GM23338 (cell line): ENCODE measurements around the gene TAS2R43. TPM values are rescaled to one million over a fixed set of nuclear protein-coding genes. Genes with fewer than 3 reads are reported as not detected.

ENCODE experiments used
- ATAC-seq: fragments of 200-7000 bp; cut with Tn5 transposase; 3 replicates; pipeline ENCODE4 v1.9.1; 2020
- DNase-seq: peaks from one replicate; pipeline ENCODE4 v3.0.0-alpha.2; 2015; ENCODE audit warnings: low spot score
- H2AFZ ChIP-seq: fragments of 200-600 bp; sonication (generic); 2 replicates; pipeline ENCODE4 v1.8.0; 2016; ENCODE audit warnings: antibody characterized with exemption, mild to moderate bottlenecking, moderate library complexity
- H3F3A ChIP-seq: fragments of 200-600 bp; sonication (generic); replicated peaks from 2 replicates; pipeline ENCODE4 v1.8.0; 2017; ENCODE audit warnings: antibody characterized with exemption, mixed run types, low read depth
- H3K27ac ChIP-seq: fragments of 200-600 bp; sonication (generic); 2 replicates; pipeline ENCODE4 v1.6.1; 2016; ENCODE audit warnings: low read depth
- H3K27me3 ChIP-seq: fragments of 200-600 bp; sonication (generic); 2 replicates; pipeline ENCODE4 v1.8.0; 2016; ENCODE audit warnings: mild to moderate bottlenecking, mixed run types, moderate library complexity; ENCODE audit not compliant: insufficient read depth
- H3K36me3 ChIP-seq: fragments of 200-600 bp; sonication (generic); 2 replicates; pipeline ENCODE4 v1.8.0; 2016; ENCODE audit warnings: mild to moderate bottlenecking; ENCODE audit not compliant: insufficient read depth
- H3K4me1 ChIP-seq: fragments of 200-600 bp; sonication (generic); 2 replicates; pipeline ENCODE4 v1.8.0; 2016; ENCODE audit warnings: mild to moderate bottlenecking, moderate library complexity; ENCODE audit not compliant: insufficient read depth
- H3K4me2 ChIP-seq: fragments of 200-600 bp; sonication (generic); 2 replicates; pipeline ENCODE4 v1.7.1; 2017; ENCODE audit warnings: mixed run types
- H3K4me3 ChIP-seq: fragments of 200-600 bp; sonication (generic); 2 replicates; pipeline ENCODE4 v1.6.1; 2016; ENCODE audit warnings: mixed run types
- H3K79me2 ChIP-seq: fragments of 200-600 bp; sonication (generic); replicated peaks from 2 replicates; pipeline ENCODE4 v1.8.0; 2017; ENCODE audit warnings: mild to moderate bottlenecking; ENCODE audit not compliant: insufficient read depth
- H3K9me2 ChIP-seq: fragments of 200-600 bp; sonication (generic); 2 replicates; pipeline ENCODE4 v1.8.0; 2017; ENCODE audit not compliant: insufficient read depth
- H4K20me1 ChIP-seq: fragments of 200-600 bp; sonication (generic); replicated peaks from 2 replicates; pipeline ENCODE4 v1.8.0; 2017; ENCODE audit warnings: mild to moderate bottlenecking; ENCODE audit not compliant: insufficient read depth
- H3K27ac Mint-ChIP-seq: 2 replicates; pipeline ENCODE4 v1.8.0; 2020; ENCODE audit warnings: inconsistent platforms, mild to moderate bottlenecking, moderate library complexity, mixed read lengths
- H3K27me3 Mint-ChIP-seq: 3 replicates; pipeline ENCODE4 v1.8.0; 2022; ENCODE audit warnings: low read depth, mild to moderate bottlenecking, moderate library complexity, mixed read lengths, inconsistent platforms; ENCODE audit not compliant: insufficient read depth, poor library complexity
- H3K36me3 Mint-ChIP-seq: 3 replicates; pipeline ENCODE4 v1.8.0; 2021; ENCODE audit warnings: low read depth, mild to moderate bottlenecking, inconsistent platforms, moderate library complexity, mixed read lengths
- H3K4me1 Mint-ChIP-seq: 3 replicates; pipeline ENCODE4 v1.8.0; 2020; ENCODE audit warnings: mild to moderate bottlenecking, inconsistent platforms, mixed read lengths
- H3K4me3 Mint-ChIP-seq: 3 replicates; pipeline ENCODE4 v1.8.0; 2021; ENCODE audit warnings: moderate library complexity, mild to moderate bottlenecking, inconsistent platforms, mixed read lengths
- H3K9me3 Mint-ChIP-seq: 3 replicates; pipeline ENCODE4 v1.8.0; 2020; ENCODE audit warnings: moderate library complexity, mild to moderate bottlenecking, inconsistent platforms, mixed read lengths
- CREB1 ChIP-seq: fragments of 250-450 bp; sonication (Bioruptor Pico); IDR thresholded peaks from 2 replicates; pipeline ENCODE4 v1.5.0; 2020; ENCODE audit warnings: low read depth, mild to moderate bottlenecking, moderate library complexity
- CTCF ChIP-seq, 2 experiments: fragments of 200-600 bp in 1 of 2; sonication (generic) in 1 of 2; conservative IDR thresholded peaks; 2 replicates each; pipeline versions ENCODE4 v1.5.1 to v1.6.1; 2016 to 2017; ENCODE audit warnings: antibody characterized with exemption in 2 of 2, low read depth in 2 of 2, mild to moderate bottlenecking in 2 of 2, moderate library complexity in 1 of 2
- ETS1 ChIP-seq: IDR thresholded peaks from 2 replicates; pipeline ENCODE4 v1.6.1; 2016; ENCODE audit warnings: antibody characterized with exemption
- EZH2 ChIP-seq: fragments of 200-600 bp; sonication (generic); IDR thresholded peaks from one replicate; pipeline ENCODE4 v1.8.0; 2017; ENCODE audit warnings: antibody characterized with exemption, mild to moderate bottlenecking, low read depth; ENCODE audit not compliant: unreplicated experiment
- EZH2phosphoT487 ChIP-seq: fragments of 200-600 bp; sonication (generic); IDR thresholded peaks from one replicate; pipeline ENCODE4 v1.8.1; 2018; ENCODE audit warnings: antibody characterized with exemption; ENCODE audit not compliant: unreplicated experiment
- NANOG ChIP-seq: IDR thresholded peaks from 2 replicates; pipeline ENCODE4 v1.6.1; 2016; ENCODE audit warnings: antibody characterized with exemption, borderline replicate concordance
- POLR2AphosphoS5 ChIP-seq: IDR thresholded peaks from 2 replicates; pipeline ENCODE4 v1.6.1; 2016; ENCODE audit warnings: antibody characterized with exemption, low read depth
- REST ChIP-seq: IDR thresholded peaks from one replicate; pipeline ENCODE4 v1.6.1; 2018; ENCODE audit warnings: antibody characterized with exemption; ENCODE audit not compliant: unreplicated experiment
- ZNF114 ChIP-seq: fragments of 250-450 bp; sonication (Bioruptor Pico); IDR thresholded peaks from 2 replicates; pipeline ENCODE4 v1.5.0; 2020; ENCODE audit warnings: mild to moderate bottlenecking, moderate library complexity
- ZNF462 ChIP-seq: fragments of 250-450 bp; sonication (Bioruptor Pico); IDR thresholded peaks from 2 replicates; pipeline ENCODE4 v1.5.0; 2020; ENCODE audit warnings: mild to moderate bottlenecking, moderate library complexity
- polyA plus RNA-seq: library from polyadenylated mRNA; unstranded; fragments of >200 nt; fragmentation: Nextera tagmentation; extraction: Ambion mirVana; gene quantifications from 2 replicates; pipeline ENCODE4 v1.2.1, GENCODE V29; 2016
- total RNA-seq: library from RNA; depleted of rRNA; stranded (reverse); fragments of >200 nt; shearing (Covaris generic); gene quantifications from 2 replicates; pipeline ENCODE4 v1.2.3, GENCODE V29; 2014

Gene TAS2R43
- total and polyA plus RNA-seq, 2 experiments from 2014 or later, result 2.7 TPM; not detected in 1

GRCh38 chr12:11106288-11106687 lies 14.2 kb upstream of the TAS2R43 start:
- H3K27ac ChIP-seq, result no peak overlapping the region
- no peaks in the 10 kb centered on the region; the same call in 2 of the 3 replicates for H3K4me1 Mint-ChIP-seq
- peaks cover 84% of the 10 kb centered on the region for H3K79me2 ChIP-seq
- ATAC-seq (no peak), DNase-seq (no peak)
- TF ChIP-seq POLR2AphosphoS5 (no peak), EZH2 (no peak), REST (no peak), ZNF114 (CRISPR knock-in tag) (no peak), CTCF (conservative IDR thresholded peaks at IDR 0.05; ENCODE audit: low read depth in 2 of 2) (no peak), NANOG (no peak), CREB1 (CRISPR knock-in tag) (no peak), ETS1 (no peak), EZH2phosphoT487 (no peak), ZNF462 (CRISPR knock-in tag) (no peak)
- H4K20me1 ChIP-seq, result 0 out of 2 replicates have a peak, but pooled peaks cover 15% of the 10 kb centered on the region
- H3K36me3 ChIP-seq, result peaks cover under 1% of the 10 kb centered on the region; the same call in 1 of the 2 replicates
- peaks cover 80% of the 10 kb centered on the region for H3K36me3 Mint-ChIP-seq
- H3F3A ChIP-seq, result no peaks in the 10 kb centered on the region
- H2AFZ ChIP-seq, result no peak overlapping the region
- no peaks in the 10 kb centered on the region for H3K27me3 ChIP-seq
- H3K27ac Mint-ChIP-seq, result no peak overlapping the region
- no peaks in the 10 kb centered on the region for H3K4me1 ChIP-seq
- no peaks in the 10 kb centered on the region for H3K27me3 Mint-ChIP-seq
- H3K4me2 ChIP-seq, result no peak overlapping the region
- no peaks in the 10 kb centered on the region for H3K9me2 ChIP-seq
- no peak overlapping the region for H3K4me3 Mint-ChIP-seq
- peaks cover 22% of the 10 kb centered on the region for H3K9me3 Mint-ChIP-seq
- H3K4me3 ChIP-seq, result no peak overlapping the region
